ENCODE measurements around the gene CCL11. TPM values are rescaled to one million over a fixed set of nuclear protein-coding genes. Genes with fewer than 3 reads are reported as not detected.

CCL11 gene
- total RNA-seq, 1 donor from 2014 or later = not detected

DNA sequence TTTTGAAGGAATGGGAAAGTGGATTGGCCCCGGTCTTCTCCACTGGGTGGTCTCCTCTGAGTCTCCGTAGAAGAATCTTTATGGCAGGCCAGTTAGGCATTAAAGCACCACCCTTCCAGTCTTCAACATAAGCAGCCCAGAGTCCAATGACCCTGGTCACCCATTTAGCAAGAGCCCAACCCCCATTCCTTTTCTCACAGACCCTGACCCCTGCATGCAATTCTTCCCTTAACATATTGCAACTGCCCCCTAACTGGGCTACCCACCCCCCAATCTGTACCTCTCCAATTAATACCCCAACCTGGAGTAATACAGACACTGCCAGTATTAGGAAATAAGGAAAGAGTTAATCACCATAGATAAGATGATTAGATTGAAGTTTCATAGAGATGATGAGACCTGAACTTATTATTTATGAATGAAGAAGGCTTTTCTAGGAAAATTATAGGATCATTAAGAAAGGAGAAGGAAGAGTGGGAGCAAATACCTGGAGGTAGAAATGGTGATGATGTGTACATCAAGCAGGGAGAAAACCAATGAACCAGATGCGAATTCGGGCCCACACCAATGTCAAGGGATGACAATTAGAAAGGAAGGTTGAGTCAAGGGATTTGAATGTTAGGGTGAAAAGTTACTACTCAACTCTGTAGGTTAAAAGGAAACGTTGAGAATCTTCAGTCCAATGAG, 28.1 kb upstream of the CCL11 start:
- intact Hi-C loops (cut with micrococcal nuclease) = no loop called here

DNA sequence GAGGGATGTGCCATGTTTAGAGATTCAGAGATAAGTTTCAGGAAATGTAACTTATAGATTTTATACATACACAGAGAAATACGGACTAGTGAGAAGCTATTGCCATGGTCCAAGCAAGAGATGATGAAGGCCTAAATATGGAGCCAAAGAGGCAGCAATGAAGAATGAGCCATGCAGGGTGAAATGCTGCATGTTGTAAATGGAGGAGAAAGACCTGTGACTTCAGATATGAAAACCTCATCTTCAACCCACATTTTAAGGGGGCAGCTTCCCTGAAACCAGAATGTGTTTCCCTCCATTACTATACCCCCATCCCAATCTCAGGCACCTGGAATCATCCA, 27.6 kb upstream of the CCL11 start:
- intact Hi-C loops (cut with micrococcal nuclease) = no loop called here

DNA sequence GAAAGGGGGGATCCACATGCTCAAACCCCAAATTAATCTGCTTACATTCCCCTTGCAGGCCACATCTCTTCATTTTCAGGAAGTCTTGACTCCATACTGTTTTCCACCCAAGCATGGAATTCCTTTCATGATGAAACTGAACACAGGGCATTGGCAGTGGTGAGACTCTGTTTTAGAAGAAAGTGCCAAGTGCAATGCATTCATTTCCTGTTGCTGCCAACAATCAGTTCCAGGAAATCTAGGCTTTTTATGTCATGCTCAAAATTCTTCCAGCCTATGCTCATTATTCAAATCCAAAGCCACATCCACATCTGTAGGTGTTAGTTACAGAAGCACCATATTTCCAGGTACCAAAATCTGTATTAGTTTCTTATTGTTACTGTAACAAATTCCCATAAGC, 26.4 kb upstream of the CCL11 start:
- intact Hi-C loops (cut with micrococcal nuclease) = no loop called here

DNA sequence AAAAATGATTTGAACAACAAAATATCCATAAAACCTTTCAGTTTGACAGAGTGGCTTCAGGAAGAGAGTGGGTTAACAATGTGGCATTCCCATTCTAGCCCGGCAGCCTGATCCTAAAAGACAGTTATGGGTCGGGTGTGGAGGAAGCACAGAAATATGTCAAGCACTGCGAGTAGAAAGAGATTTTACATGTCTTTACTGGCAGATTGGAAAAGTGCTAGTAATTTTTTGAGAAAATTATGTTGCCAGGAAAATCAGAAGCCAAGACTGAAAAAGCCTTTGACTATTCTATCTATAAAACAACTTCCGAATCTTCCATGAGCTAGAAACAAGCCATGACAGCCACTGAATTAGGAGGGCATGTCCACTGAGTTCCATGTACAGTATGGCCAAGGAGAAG, 24.7 kb upstream of the CCL11 start:
- intact Hi-C loops (cut with micrococcal nuclease) = no loop called here

DNA sequence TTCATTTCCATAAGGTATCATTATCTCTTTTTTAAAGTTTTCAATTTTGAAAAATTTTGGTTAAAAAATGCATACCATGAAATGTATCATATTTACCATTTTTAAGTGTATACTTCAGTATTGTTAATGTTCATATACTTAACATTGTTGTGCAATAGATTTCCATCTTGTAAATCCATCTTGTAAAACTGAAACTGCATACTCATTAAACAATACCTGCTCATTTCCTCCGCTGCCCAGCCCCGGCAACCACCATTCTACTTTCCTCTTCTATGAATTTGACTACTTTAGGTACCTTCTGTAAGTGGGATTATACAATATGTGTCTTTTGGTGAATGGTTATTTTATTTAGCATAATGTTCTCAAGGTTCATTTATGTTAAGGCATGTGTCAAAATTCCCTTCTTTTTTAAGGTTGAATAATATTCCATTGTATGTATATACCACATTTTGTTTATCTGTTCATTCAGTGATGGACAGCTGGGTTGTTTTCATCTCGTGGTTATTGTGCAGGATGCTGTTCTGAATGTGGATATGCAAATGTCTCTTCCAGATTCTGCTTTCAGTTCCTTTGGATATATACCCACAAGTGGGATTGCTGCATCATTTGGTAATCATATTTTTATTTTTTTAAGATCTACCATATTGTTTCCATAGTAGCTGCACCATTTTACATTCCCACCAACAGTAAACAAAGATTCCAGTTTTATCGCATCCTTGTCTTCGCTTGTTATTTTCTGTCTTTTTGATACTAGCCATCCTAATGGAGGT, 23.8 kb upstream of the CCL11 start:
- intact Hi-C loops (cut with micrococcal nuclease) = no loop called here

DNA sequence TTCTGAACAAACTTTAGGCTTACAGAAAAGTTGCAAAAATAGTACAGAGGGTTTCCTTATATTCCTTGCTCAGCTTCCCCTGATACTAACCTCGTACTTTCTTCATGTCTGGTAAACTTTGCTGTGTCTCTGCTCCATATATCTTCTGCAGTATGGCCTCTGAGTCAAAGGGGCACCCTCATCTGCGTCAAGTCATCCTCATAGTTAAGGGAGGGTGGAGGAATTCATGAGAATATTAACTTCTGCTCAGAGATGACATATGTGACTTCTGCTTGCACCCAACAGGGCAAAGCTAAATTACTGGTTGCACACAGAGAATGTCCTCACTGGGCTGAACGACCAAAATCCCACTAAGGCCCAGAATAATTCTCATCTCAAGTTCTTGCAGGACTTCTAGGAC, 19.8 kb upstream of the CCL11 start:
- intact Hi-C loops (cut with micrococcal nuclease) = no loop called here

DNA sequence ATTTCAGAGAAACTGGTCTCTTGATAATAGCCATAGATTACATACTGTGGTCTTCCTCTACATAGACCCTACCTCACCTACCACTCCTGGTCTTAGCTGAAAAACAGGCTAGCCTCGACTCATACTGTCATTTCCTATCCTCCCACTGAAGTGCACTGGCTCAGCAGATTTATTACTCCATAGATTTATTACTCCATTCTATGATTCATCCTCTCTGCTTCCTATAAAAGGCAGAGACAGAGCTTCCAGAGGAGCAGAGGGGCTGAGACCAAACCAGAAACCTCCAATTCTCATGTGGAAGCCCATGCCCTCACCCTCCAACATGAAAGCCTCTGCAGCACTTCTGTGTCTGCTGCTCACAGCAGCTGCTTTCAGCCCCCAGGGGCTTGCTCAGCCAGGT, 15.6 kb upstream of the CCL11 start, which contains the start of gene CCL7:
TSS of gene CCL7 (plus strand) at position 253 of the 400 bp plus-strand sequence. CDS start at position 323, 70 bp downstream.
- intact Hi-C loops (cut with micrococcal nuclease) = no loop called here

DNA sequence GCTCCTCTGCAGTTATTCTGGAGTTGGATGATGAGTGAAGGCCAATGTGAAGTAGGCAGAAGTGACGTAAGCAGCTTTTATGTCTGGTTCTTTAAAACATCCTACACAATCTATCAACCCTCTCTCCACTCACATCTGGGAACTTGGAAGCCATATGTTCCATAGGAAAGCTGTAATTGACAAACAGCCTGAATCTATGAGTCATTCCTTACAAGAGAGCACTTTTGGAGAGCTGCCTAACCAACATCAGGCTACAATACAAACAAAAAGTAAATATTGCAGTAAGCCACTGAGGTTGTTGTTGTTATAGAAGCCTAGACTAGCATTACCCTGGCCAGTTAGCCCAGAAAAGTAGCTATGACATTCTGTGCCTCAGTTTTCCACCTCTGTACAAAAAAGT, 9.7 kb upstream of the CCL11 start:
- intact Hi-C loops (cut with micrococcal nuclease) = no loop called here

DNA sequence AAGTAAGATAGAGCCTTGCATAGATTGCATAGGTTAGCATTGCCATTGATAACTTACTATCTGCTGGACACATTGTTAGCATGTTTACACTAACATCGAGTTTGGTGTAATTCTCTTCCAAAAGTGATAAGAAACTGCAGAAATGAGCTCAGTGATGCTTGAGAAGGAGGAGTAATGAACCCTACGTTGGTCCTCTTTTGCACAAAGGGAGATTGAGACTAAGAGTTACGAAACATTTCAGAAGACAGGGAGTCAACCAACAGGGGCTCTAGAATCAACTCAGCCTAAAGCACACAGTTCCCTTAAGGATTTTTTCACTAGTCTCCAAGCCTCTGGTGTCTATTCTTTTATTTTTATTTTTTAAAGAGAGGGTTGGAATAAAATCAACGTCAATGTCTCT, 8.7 kb upstream of the CCL11 start:
- intact Hi-C loops (cut with micrococcal nuclease) = no loop called here

DNA sequence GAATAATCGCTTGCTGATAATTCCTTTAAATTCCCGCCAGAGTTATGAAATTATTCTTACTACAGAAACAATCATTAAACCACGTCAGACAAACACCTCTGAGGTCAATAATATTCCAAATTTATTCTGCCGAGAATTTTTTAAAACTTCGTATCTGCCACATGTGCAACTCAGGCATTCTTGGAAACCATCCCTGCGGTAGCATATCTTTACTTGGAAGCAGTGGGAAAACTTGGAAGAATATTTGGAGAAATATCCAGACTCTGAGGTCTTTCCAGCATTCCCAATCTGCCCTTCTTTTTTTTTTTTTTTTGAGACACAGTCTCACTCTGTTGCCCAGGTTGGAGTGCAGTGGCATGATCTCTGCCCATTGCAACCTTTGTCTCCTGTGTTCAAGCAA, 2.0 kb upstream of the CCL11 start:
- intact Hi-C loops (cut with micrococcal nuclease) = no loop called here

DNA sequence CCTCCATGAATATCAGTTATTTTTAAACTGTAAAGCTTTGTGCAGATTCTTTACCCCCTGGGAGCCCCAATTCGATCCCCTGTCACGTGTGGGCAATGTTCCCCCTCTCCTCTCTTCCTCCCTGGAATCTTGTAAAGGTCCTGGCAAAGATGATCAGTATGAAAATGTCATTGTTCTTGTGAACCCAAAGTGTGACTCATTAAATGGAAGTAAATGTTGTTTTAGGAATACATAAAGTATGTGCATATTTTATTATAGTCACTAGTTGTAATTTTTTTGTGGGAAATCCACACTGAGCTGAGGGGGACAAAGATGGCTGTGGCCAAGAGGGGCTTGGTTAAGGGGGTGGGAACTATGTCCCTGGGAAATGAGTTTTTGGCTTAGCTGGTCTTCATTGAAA, 2.3 kb downstream of the CCL11 start:
- intact Hi-C loops (cut with micrococcal nuclease) = no loop called here

DNA sequence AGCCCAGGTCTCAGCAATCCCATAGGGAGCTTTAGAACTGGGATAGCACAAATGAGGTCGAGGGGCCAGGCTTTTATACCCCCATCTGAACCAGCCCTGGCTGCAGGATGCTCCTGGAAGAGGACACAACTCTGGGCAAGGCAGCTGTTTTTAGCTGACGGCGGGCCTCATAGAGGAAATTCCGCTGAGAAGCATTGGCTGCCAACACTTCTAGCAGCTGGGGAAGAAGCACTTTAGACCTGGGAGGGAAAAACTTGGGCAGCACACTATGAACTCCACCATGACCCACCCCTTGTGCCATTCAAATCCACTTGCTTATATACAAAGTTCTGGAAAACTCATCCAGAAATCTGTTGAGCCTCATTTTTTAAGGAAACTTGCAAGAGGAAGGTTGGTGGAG, 5.0 kb downstream of the CCL11 start:
- intact Hi-C loops (cut with micrococcal nuclease) = no loop called here

DNA sequence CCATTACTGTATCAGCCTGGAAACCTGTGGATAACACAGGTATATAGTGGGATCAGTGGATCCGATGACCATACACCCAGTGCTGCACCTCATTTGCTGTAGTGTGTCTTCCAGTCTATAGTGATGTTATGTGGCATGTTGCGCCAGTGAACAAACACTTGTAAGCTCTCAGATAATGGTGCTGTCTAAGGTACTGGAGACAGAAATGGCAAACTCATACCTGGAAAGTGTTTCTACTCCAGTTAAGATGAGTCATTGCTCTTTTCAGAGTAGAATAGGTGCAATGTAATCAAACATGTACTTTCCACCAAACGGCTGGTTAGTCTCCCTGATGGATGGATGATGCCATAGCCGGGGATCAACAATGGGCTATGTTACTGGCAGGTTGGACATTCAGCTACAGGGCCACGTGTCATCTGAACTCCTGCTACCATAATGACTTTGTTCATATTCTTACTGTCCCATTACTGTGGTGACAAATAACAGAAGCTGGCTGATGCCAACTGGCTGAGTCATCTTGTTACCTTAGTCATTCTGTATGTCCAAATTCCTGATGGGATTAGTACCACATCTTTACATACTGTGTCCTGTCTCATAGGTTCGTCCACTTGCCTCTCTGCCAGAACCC, 6.3 kb downstream of the CCL11 start:
- intact Hi-C loops (cut with micrococcal nuclease) = no loop called here

DNA sequence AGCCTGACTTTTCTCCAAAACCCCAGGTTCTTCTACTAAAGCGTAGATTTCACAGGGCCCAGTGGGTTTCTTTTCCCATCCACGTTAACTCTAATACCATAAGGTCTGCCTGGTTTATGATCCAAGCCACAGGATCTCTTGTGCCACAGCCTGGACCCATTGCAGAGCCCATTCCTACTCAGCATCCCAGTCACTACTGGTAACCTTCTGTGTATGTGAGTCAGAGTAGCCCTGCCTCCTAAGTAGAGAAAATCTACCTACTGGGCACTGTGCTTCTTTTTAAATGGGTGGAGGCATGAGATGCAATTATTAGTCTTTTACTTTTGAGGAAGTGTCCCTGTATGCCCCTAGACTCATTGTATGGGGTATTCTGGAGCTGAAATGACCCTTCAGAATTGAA, 13.5 kb downstream of the CCL11 start:
- intact Hi-C loops (cut with micrococcal nuclease) = no loop called here

DNA sequence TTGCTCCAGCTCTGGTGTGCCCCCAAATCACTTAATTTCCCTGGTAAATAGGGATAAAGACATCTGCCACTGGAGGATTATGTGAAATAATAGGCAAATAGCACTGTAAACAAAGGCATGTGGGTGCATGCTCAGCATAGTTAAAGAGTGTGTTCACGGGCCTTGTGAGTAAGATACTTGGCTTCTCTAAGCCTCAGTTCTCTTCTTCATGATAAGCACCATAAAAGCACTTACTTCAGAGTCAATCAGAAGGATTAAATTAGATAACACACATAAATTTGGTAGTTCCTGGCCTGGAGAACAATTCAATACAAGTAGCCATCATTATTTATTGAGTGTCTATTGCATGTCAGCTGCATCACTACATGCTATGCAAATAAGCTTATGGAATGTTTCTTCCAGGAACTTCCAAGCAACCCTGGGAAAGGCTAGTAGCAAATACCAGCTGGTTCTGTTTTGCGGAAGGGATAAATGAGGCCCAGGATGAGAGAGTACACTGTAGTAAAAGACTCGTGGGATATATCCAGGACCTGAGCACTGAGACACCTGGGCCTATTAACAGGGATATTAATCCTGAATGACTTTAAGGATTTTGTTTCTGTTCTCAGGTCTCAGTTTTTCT, 14.5 kb downstream of the CCL11 start:
- intact Hi-C loops (cut with micrococcal nuclease) = no loop called here

DNA sequence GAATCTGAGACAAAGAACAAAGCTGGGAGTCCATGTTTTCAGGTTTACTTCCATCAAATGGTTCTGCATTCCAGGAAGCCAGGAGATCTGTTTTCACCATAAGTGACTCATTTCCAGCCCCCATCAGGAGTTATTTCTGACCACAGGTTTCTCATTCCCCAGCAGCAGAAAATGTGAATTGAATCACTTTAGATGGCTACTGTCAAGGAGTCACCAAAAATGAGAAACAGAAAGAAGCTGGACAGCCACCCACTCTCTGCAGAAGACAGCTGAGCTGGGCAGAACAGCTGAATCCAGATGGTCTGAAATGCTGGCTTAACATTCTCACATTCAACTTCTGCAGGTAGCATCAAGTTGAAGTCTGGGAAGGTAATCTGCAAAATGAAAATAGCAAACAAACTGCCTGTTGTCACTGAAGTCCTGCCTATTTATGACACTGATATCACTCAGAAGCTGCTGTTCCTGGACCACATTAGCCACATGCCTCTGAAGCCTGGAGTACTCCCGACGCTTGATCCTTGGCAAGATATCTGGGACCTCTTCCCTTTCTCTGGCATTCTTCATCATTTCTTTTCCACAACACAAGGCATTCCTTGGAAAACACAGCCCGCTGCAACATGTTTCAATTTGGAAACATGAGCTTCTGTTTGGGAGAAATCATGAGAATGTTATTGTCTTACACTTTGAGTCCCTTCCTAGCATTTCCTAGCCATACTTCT, 15.3 kb downstream of the CCL11 start:
- intact Hi-C loops (cut with micrococcal nuclease) = no loop called here

DNA sequence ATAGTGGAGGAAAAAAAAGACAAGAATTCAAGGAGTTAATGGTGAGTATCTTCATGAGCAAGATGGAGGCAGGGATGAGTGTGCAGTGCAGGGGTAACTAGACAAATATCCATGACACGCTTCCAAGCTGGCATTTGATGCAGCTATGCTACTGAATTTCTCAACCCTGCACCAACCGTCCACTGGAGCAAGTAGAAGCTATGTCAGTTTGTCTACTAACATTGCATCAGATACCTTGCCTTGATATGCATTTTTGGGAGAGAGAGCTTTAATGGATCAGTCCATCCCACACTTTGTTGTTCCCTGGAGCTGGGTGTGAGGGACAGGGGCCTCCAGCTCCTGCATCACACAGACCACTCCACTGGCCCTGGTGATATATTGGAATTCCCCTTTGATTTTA, 16.4 kb downstream of the CCL11 start:
- intact Hi-C loops (cut with micrococcal nuclease) = no loop called here

DNA sequence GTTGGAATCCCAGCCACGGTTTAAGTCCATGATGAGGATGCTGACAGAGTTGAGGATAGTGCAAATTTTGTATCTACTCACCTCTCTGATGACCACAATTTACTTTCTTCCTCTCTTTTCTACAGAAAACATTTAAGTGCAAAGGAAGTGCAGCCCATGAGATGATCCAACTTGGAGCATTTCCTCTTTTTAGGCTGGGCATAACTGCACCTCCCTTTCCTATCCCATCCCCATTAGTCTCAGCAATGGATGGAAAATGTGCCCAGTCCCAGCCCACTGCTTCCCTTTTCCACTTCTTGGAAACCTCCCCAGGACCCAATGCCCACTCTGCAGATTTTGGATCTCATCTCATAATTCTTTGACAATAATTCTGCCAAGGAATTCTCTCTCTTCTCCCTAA, 17.1 kb downstream of the CCL11 start:
- intact Hi-C loops (cut with micrococcal nuclease) = no loop called here

DNA sequence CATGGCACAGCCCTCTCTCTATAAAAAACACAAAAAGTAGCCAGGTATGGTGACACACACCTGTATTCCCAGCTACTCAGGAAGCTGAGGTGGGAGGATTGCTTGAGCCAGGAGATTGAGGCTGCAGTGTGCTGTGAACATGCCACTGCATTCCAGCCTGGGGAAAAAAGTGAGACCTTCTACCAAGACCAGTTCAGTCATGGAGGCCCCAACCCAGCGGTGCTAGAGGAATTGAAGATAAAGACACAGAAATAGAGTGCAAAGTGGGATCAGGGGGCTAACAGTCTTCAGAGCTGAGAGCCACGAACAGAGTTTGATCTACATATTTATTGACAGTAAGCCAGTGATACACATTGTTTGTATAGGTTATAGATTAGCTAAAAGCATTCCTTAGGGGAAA, 18.1 kb downstream of the CCL11 start:
- intact Hi-C loops (cut with micrococcal nuclease) = no loop called here

DNA sequence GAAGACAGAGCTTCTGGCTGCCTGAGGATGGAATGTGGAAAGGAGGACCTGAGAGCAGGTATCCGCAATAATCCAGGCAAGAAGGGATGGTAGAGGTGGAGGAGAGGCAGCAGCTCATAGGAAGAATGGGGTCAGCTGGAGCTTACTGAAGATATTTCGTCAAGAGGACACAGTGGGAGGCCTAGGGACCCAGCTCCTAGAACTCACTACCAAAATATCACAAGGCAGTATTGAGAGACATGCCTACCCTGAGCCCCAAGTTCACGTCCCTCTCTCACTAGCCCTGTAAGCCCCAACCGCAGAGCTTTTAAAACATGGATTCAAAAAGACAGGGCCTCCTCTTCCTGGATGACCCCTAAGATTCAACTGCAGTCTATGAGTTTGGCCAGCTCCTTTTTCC, 19.5 kb downstream of the CCL11 start:
- intact Hi-C loops (cut with micrococcal nuclease) = no loop called here

DNA sequence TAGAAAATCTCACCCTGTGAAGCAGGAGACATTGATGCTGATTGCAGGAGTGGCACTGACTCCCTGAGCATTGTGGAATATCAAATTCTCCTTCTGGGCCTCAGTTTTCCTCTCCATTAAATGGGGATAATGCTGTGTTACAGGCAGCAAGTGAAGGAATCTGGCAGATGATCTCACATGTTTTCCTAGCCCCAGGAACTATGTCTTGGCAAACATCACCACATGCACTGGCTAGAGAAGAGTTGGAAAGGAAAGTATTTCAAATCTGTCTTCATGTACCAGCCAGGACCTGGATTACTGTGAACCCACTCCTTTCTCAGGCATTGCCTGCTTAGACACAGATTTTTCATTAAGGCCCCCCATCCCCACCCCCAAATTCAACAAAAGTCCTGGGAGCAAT, 20.1 kb downstream of the CCL11 start:
- intact Hi-C loops (cut with micrococcal nuclease) = no loop called here

DNA sequence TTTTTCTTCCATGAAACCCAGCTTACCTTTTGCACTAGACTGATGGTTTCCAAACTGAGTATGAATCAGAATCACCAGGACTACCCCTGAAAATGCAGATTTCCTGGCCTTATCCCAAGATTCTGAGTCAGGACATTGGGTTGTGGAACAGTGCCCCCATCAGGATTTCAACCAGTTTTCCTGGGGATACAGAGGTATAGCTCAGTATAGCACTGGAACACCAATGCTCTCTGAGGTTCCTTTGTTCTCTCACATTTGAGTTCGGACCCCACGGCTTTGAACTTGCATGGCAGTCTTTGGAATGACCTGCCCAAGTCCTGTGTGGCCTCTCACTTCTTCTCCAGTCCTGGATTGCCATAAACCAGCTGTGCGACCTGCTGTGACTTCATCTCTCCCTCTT, 20.9 kb downstream of the CCL11 start:
- intact Hi-C loops (cut with micrococcal nuclease) = no loop called here
